OCI-LY7 (cell line): ENCODE data around the gene CHRD. TPM values are rescaled to one million over a fixed set of nuclear protein-coding genes. Genes with fewer than 3 reads are reported as not detected.

ENCODE experiments used
- BruUV-seq: library from RNA; stranded (reverse); fragments of 400-500 nt; replicated peaks from 2 replicates; lab custom pipeline; 2021; lab: Mats Ljungman, UMichigan
- CTCF ChIA-PET: fragments of 300-600 bp; sonication (Branson Sonifier 250); formaldehyde crosslinking; loops from one replicate; lab custom pipeline; 2022; ENCODE audit warnings: antibody characterized with exemption; ENCODE audit not compliant: unreplicated experiment; lab: Charles Lee
- POLR2A ChIA-PET: fragments of 300-600 bp; sonication (Branson Sonifier 250); formaldehyde crosslinking; loops from one replicate; lab custom pipeline; 2022; ENCODE audit warnings: antibody characterized with exemption; lab: Charles Lee
- DNase-seq: peaks from one replicate; pipeline ENCODE4 v3.0.0-alpha.2; 2015; ENCODE audit warnings: low spot score
- H2AFZ ChIP-seq: fragments of 200-600 bp; sonication (generic), shearing (Covaris generic); 2 replicates; pipeline ENCODE4 v1.6.1; 2014; ENCODE audit warnings: mild to moderate bottlenecking, antibody characterized with exemption, low read length, moderate library complexity
- H3K27ac ChIP-seq: fragments of 200-600 bp; sonication (generic); 2 replicates; pipeline ENCODE4 v1.5.1; 2014; ENCODE audit warnings: mixed run types, low read depth, mild to moderate bottlenecking, moderate library complexity, low read length, inconsistent platforms; ENCODE audit not compliant: poor library complexity, severe bottlenecking
- H3K36me3 ChIP-seq: fragments of 200-600 bp; sonication (generic); 2 replicates; pipeline ENCODE4 v1.6.1; 2014; ENCODE audit warnings: mild to moderate bottlenecking, antibody characterized with exemption, low read length, moderate library complexity, mixed read lengths; ENCODE audit not compliant: insufficient read depth
- H3K4me1 ChIP-seq: fragments of 200-600 bp; sonication (generic); 2 replicates; pipeline ENCODE4 v1.5.1; 2014; ENCODE audit warnings: mild to moderate bottlenecking, low read length; ENCODE audit not compliant: insufficient read depth, poor library complexity, severe bottlenecking
- H3K4me2 ChIP-seq: fragments of 200-600 bp; sonication (generic); 2 replicates; pipeline ENCODE4 v1.6.1; 2014; ENCODE audit warnings: mild to moderate bottlenecking, low read length
- H3K4me3 ChIP-seq: fragments of 200-600 bp; sonication (generic); 2 replicates; pipeline ENCODE4 v1.5.1; 2014; ENCODE audit warnings: mild to moderate bottlenecking, low read depth, low read length; ENCODE audit not compliant: poor library complexity, severe bottlenecking
- H3K79me2 ChIP-seq: fragments of 200-600 bp; sonication (generic); 2 replicates; pipeline ENCODE4 v1.6.1; 2016; ENCODE audit warnings: low read depth, mild to moderate bottlenecking, low read length, moderate library complexity, mixed read lengths; ENCODE audit not compliant: insufficient read depth
- H3K9me2 ChIP-seq: fragments of 200-600 bp; sonication (generic); 2 replicates; pipeline ENCODE4 v1.6.1; 2016; ENCODE audit warnings: mild to moderate bottlenecking, low read length, mixed read lengths; ENCODE audit not compliant: insufficient read depth
- H3K9me3 ChIP-seq: fragments of 200-600 bp; sonication (generic); 2 replicates; pipeline ENCODE4 v1.6.1; 2014; ENCODE audit warnings: mild to moderate bottlenecking, mixed run types, low read length, mixed read lengths
- H4K20me1 ChIP-seq: fragments of 200-600 bp; sonication (generic); 2 replicates; pipeline ENCODE4 v1.6.1; 2014; ENCODE audit warnings: mild to moderate bottlenecking, antibody characterized with exemption, low read length, moderate library complexity, mixed read lengths; ENCODE audit not compliant: insufficient read depth
- CTCF ChIP-seq: fragments of 200-600 bp; sonication (generic); conservative IDR thresholded peaks from 2 replicates; pipeline ENCODE4 v1.5.1; 2014; ENCODE audit warnings: mild to moderate bottlenecking, antibody characterized with exemption, low read length, moderate library complexity, mixed read lengths
- EZH2phosphoT487 ChIP-seq: fragments of 200-600 bp; sonication (generic); IDR thresholded peaks from 2 replicates; pipeline ENCODE4 v1.6.1; 2018; ENCODE audit warnings: low read depth, borderline replicate concordance, mild to moderate bottlenecking, mixed run types, antibody characterized with exemption, low read length, moderate library complexity, mixed read lengths
- intact Hi-C: fragments of 100-400 bp; cut with micrococcal nuclease; formaldehyde crosslinking; loops from one replicate; pipeline ENCODE4 v1.10.0; 2022; ENCODE audit not compliant: unreplicated experiment
- total RNA-seq, 2 experiments: library from RNA; depleted of rRNA in 1 of 2; stranded (reverse); fragments of >200 nt in 1 of 2; shearing (Covaris generic) in 1 of 2; gene quantifications; 2 replicates each; pipeline ENCODE4 v1.2.3, GENCODE V29; 2014 to 2022

The CHRD gene
- total RNA-seq, 2 experiments from 2014 or later = 0.16 TPM; not detected in 1

GRCh38 chr3:184358921-184359350 is 20.9 kb upstream of the CHRD start:
- no peak overlapping the region for H3K4me3 ChIP-seq
- TF ChIP-seq CTCF (no peak), EZH2phosphoT487 (no peak)
- intact Hi-C loops = no loop called here
- DNase-seq = no peak
- no peaks in the 10 kb centered on the region for H4K20me1 ChIP-seq
- CTCF ChIA-PET = no interaction called here
- no peaks in the 10 kb centered on the region for H3K9me3 ChIP-seq
- H3K9me2 ChIP-seq = no peaks in the 10 kb centered on the region
- peaks cover 13% of the 10 kb centered on the region for H3K4me1 ChIP-seq
- no peak overlapping the region for H2AFZ ChIP-seq
- BruUV-seq = no TSS peak
- H3K27ac ChIP-seq = no peak overlapping the region
- POLR2A ChIA-PET = interaction anchor here (0.5 kb wide), 1 partner anchor 365 kb away, joined by 4 read pairs; no protein-coding TSS in a partner anchor
- H3K4me2 ChIP-seq = no peak overlapping the region
- no peaks in the 10 kb centered on the region for H3K36me3 ChIP-seq
- H3K79me2 ChIP-seq = peaks cover 6% of the 10 kb centered on the region; the same call in 1 of the 2 replicates

GRCh38 chr3:184359610-184360009 is 20.2 kb upstream of the CHRD start:
- no peaks in the 10 kb centered on the region; the same call in 1 of the 2 replicates for H4K20me1 ChIP-seq
- ChIA-PET CTCF (no interaction called here), POLR2A (interaction anchor here (0.5 to 0.6 kb wide), 3 partner anchors 59 to 574 kb away, joined by 3 to 4 read pairs (median 4); no protein-coding TSS in a partner anchor)
- BruUV-seq = no TSS peak
- H3K4me1 ChIP-seq = peaks cover 20% of the 10 kb centered on the region
- H3K27ac ChIP-seq = no peak overlapping the region
- no peak for DNase-seq
- H3K36me3 ChIP-seq = peaks cover 3% of the 10 kb centered on the region
- TF ChIP-seq EZH2phosphoT487 (no peak), CTCF (no peak)
- intact Hi-C loops = loop anchor here (5.0 kb wide), 2 partner anchors 222 to 932 kb away; partner anchors contain the start of genes EIF2B5 and MCF2L2
- no peaks in the 10 kb centered on the region for H3K9me2 ChIP-seq
- peaks cover 13% of the 10 kb centered on the region; the same call in 1 of the 2 replicates for H3K79me2 ChIP-seq
- H2AFZ ChIP-seq = no peak overlapping the region
- H3K9me3 ChIP-seq = no peaks in the 10 kb centered on the region
- H3K4me2 ChIP-seq = no peak overlapping the region
- no peak overlapping the region for H3K4me3 ChIP-seq
